Measurements from ENCODE around the gene VPS45.
A peak's percentile ranks its signal among the peaks of the same experiment; 100 is the strongest.
"Not testable (repeated sequence)": the region's sequence is repeated elsewhere in the genome, so short reads cannot be mapped to it uniquely, and the experiment has no call there.

Gene VPS45

DNA sequence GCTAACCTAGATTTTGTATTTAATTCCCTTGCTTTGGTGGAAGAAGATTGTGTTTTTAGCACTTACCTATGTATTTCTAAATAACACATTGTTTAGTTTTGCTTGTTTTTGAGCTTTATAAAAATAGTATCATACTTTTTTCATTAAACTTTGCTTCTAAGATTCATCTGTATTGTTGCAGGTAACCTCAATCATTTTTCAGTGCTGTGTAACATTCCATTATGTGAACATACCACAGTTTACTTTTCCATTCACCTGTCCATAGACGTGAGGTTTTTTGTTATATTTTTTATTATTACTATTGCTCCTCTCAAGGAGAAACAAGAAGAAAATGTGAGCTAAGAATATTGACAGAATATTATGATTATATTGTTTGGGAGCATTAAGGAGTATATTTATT is 67.0 kb downstream of the VPS45 start:
- DNase-seq, result no peak

DNA sequence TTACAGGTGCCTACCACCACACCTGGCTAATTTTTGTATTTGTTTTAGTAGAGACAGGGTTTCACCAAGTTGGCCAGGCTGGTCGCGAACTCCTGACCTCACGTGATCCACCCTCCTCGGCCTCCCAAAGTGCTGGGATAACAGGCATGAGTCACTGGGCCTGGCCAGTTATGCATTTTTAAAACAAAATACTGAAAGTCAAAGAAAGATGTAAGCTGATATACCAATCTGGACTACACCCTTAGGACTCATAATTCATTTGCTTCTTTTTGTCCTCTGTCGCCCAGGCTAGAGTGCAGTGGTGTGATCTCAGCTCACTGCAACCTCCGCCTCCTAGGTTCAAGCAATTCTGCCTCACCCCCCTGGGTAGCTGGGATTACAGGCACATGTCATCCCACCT is 67.8 kb downstream of the VPS45 start:
- DNase-seq, result not testable (repeated sequence)

DNA sequence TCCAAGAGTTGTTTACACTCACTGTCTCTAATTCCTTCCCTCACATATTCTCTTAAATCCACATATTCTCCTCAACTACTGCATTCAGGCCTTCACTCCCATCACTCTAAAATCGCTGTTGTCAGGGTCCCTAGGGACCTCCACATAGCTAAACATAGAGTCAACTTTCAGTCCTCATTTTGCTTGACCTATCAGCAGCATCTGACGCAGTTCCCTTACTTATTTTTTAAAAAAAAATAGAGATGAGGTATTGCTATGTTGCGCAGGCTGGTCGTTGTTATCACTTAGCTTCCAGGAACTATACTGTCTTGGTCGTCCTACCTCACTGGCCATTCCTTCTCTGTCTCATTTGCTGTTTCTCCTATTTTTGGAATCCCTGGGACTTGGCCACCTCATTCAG is 70.5 kb downstream of the VPS45 start:
- DNase-seq, result no peak

DNA sequence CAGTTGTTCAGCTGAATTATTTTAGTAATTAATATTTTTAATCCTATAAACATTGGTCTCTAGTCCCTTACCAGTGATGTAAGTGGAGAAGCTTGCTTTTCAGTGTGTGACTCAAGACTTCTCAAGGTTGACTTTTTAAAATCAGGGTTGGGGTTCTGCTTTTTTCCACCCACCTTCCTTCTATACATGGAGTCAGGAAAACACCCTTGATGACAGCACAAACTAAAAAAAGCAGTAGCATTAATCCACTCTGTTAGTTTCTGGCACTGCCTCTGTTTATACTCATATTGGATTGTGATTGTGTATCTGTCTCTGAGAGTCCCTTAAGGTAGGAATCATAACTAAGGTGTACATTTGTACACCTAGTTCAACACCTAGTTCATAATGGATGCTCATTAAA is 73.9 kb downstream of the VPS45 start:
- no peak for DNase-seq

DNA sequence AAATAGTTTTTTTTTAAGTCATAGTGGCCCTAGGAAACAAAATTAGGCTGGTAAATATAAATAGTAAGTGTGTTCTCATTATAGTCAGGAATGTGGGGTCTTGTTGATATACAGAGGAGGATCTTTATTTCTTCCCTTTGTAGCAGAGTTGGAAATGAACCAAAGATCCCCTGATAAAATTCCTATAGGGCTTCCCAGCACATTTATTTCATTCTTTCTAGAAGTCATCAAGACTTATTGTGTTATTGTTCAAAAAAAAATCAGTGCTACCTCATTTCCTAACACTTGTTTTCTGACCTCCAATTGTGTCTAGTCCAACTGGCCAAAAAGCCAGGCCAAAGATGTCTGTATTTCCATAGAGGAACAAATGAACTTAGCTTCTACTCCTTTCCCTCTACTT is 74.5 kb downstream of the VPS45 start:
- no peak for DNase-seq

DNA sequence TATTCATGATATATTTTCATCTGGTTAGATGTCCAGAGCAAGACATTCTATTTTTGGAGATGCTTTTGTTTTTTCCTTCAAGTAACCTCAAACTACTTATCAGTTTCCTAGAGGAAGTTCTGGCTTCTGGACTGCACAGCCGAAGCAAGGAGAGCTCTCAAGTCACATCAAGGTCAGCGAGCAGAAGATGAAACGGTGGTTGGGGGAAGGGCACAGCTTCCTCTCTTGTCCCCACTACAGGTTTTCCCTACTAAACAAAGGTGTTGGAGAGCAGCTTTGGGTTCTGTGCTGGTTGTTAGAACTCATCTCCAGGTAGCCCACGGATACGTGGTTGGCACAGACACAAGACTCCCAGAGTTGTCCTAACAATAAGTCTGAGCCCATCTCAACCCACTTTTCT is 77.0 kb downstream of the VPS45 start:
- DNase-seq, result peak; percentile 49

DNA sequence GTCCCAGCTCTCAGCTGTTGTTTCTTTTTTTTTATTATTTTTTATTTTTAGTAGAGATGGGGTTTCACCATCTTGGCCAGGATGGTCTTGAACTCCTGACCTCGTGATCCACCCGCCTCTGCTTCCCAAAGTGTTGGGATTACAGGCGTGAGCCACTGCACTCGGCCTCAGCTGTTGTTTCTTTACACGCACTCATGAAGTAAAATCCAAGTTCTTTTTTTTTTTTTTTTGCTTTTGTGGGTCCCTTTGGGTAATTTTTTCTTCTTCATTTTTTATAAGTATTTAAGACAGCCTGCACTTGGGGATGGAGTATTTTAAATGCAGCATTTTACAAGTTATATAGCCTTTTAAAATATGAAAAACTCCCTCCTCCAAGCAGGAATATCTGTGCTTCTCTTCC is 78.4 kb downstream of the VPS45 start:
- DNase-seq, result not testable (repeated sequence)

DNA sequence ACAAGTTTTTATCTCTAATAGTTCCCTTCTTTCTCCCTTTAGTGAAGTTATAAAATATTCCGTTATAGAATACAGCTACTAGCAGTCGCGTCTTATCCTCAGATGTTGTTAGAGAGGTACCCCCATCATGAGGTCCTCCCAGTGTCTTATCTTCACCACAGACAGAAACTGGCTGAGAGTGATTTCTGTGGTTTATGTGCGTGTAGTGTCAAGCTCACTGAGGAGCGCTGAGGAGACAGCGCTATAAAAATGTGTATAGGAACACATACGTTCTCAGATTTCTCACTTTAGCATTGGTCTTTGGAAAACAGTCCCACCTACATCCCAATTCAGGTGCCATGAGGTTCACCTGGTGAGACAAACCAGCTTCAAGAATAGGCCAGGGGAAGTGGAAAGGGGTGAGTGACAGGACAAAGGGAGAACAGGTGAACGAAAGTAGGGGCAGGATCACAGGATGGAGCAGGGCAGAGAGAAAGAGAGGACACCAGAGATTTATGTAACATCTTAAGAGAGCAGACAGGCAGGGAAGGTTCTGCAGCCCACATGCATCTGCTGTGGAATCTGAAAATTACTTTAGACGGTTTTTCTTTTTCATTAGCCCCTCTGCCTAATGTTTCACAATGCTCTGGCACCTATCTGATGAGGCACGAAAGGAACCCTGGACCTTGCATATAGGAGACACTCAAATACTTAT is 79.4 kb downstream of the VPS45 start:
- no peak for DNase-seq

DNA sequence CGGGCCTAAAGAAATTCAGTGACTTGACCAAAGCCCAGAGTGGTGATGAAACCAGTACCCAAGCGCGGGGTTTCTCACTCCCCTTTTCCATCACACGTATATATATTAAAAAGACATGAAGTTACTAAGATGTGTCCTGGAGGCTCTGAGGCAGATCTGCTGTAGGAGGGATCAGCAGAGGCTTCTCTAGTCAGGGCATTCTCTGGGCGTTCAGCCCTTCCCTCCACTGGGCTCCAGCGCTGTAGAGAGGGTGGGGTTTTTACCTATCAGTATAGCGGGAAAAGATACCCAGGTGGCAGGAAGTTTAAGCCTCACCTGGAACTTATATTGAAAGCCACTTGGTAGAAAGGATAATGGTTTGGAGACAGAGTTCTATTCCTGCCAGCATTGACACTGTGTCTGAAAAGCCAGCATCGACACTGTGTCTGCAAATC is 81.3 kb downstream of the VPS45 start:
- no peak for DNase-seq

DNA sequence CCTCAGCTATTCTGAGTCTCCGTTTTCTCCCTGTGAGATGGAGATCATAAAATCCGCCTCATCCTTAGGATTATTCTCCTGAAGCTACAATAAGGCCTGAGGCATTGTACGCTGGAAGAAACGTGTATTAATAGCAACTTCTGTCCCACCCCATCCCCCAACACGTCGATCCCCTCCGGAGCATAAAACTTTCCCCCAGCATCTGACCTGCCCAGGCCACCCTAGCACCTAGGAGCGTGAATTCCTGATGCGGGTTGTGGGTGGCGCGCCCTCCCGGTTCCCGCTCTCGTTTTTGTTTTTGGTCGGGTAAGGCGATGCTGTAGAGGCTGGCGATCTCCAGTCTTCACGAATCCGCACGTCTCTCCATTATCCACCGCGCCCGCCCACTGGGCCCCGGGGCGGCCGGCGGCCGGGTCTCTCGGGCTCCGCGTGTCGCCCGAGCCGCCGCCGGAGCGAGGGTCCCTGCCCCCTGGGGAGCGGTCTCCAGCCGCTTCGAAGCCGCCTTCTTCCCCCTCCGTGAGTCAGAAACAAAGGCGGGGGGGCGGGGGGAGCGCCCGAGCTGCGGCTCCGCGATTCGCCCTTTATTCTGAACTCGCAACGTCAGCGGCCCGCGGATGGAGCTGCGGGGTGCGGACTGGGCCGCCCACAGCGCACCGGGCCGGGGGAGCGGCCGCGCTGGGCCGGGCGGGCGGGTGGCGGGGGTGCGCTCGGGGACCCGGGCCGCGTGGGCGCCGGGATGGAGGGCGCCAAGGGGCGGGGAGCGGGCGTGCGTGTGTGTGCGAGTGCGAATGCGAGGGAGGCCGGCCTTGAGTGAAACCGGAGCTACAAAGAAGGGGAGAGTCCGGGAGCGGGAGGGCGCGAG is 81.9 kb downstream of the VPS45 start, which contains the start of gene PLEKHO1:
PLEKHO1 (plus strand) TSS at position 646 of the 862 bp plus-strand sequence. CDS start 342 bp downstream, outside the sequence.
- no peak for DNase-seq

DNA sequence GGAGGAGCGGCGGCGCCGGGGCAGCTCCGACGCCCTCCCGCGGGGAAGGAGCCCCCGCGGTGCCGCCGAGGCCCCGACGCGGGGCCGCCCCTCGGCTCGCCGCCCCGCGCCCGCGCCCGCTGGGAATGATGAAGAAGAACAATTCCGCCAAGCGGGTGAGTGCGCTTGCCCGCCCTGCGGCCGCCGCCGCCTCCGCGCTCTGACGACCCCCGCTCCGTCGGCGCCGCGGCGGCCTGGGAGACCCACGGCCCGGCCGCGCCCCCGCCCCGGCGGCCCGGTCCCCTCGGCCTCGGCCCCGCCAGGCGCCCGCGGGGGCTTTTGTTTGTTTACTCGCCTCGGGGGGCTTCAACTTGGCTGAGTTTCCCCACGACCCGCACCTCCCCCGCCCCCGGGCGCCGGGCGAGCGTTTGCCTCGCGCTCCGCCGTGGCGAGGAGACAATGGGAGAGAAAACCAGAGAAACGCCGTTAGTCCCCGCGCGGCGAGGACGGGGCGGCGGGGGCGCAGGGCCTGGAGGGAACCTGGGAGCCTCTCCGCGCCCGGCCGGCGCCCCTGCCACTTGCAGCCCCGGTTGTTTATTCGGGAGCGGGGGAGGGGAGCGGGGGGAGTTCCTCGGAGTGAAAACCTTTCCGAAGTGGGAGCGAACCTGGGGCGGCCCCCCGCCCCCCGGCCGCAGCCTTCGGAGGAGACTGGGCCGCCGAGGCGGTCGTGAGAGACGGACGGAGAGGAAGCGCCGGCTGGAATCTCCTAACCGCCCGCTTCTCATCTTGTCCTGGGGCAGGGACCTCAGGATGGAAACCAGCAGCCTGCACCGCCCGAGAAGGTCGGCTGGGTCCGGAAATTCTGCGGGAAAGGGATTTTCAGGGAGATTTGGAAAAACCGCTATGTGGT is 82.8 kb downstream of the VPS45 start:
- no peak for DNase-seq

DNA sequence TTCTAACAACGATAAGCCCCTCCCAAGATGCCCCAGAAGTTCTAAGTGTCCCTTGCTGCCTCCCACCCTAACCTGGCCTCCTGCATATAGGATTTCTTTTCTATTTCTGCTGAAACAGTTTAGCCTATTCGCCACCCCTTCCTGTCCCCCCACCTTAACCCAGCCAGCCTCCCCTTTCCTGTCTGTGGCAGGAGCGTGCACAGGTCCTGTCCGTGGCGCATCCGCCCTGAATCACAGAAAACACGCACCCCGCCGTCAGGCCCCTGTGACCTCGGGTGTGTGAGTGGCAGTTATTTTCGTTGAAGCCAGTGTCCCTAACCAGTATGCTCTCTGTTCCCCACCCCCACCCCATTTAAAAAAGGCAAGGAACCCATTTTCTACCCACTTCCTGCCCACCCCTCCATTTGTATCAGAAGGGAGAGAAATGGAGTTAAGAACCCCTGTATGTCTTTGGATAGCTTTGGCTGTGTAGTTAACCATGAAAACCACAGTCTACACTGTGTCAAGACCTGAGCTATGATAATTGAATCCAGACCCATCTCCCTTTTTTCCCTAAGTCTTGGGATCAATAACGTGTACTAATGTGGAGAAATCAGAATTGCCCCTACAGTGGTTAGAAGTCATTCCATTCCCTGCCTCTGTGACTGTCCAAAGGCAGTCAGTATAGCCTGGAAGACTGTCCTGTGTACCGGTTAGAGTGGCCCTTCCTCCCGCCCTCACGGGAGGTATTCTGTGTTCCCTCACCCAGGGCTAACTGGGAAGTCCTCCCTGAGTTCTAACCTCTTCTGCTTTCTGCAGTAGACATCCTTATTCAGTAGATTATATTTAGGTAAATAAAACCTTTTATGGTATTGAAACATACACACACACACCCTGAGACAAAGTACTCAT is 84.0 kb downstream of the VPS45 start:
- no peak for DNase-seq

DNA sequence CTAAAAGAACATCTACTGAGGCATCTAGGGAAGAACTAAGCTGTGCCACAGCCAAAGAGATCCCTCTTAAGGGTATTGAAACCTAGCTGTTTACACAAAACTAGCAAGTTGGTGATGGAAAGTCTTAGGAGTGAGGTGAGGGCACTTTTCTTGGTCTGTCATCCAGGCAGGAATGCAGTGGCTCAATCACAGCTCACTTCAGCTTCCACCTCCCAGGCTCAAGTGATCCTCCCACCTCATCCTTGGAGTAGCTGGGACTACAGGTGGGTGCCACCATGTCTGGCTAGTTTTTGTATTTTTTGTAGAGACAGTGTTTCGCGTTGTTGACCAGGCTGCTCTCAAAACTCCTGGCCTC is 84.6 kb downstream of the VPS45 start:
- DNase-seq, result no peak

DNA sequence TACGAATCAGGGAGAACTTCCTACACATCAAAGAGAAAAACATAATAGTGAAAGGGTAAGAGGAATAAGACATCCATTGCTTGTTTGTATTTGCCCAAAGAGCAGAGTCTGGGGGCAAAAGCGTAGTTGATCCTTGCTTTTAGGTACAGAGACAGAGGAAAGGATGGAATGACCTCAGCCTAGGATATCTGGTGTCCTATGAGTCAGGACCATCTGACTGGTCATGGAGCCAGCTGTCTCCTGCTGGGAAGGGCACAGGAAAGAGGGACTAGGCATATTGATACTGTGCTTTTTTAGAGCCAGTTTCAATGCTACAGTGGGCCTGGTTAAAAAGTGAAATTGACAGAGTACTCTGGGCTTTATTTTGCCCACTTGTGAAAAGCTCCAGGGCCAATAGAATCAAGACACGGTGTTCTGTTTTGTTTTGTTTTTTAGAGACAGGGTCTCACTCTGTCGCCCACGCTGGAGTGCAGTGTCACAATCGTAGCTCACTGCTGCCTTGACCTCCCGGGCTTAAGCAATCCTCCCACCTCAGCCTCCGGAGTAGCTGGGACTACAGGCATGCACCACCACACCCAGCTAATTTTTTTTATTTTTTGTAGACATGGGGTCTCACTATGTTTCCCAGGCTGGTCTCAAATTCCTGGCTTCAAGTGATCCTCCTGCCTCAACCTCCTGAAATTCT is 85.3 kb downstream of the VPS45 start:
- DNase-seq, result no peak

DNA sequence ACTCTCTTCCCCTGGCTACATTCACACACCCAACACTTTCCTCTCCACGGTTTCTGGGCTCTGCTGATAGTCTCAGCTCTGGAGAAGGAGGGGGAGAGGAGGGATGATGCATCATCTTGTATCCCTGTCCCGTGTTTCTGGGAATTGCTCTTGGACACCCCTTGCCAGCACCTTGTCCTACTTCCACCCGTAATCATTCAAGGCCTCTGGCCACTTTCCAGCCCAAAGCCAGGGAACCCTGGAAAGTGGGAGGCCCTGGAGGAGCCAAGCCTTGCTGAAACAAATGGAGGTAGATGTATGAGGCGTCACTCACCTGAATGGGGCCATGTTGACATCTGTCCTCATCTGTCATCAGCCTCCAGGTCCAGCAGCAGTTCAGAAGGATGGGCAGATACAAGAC is 86.6 kb downstream of the VPS45 start:
- DNase-seq, result no peak

DNA sequence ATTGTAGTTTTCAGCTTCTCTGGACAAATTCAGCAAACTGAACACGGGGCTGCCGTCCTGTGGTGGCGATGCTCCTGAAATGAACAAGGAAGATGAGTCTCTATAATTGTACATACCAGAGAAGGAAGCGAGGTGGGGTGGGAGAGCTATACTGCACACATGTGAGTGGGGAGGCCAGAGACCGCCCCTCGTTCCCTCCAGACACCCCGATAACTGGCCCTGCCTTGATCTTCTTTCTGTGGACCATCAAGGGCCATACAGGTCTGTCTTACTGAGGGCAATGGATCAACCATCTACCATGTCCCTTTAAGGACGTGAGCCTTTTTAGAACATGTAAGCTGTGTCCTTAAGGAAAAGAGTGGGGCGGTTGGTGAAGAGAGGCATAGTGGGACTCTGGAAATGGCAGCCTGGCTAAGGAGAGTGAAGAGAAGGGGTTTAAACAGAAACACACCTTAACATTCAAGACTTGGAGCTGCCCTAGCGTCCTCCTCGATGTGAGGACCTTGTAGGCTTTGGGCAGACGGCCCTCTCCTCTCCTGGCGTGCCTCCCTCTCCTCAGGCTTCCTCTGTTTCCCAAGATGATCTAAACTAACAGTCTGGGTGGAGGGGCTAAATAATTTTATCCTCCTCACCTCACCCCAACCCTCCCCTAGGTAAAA is 88.0 kb downstream of the VPS45 start:
- no peak for DNase-seq

DNA sequence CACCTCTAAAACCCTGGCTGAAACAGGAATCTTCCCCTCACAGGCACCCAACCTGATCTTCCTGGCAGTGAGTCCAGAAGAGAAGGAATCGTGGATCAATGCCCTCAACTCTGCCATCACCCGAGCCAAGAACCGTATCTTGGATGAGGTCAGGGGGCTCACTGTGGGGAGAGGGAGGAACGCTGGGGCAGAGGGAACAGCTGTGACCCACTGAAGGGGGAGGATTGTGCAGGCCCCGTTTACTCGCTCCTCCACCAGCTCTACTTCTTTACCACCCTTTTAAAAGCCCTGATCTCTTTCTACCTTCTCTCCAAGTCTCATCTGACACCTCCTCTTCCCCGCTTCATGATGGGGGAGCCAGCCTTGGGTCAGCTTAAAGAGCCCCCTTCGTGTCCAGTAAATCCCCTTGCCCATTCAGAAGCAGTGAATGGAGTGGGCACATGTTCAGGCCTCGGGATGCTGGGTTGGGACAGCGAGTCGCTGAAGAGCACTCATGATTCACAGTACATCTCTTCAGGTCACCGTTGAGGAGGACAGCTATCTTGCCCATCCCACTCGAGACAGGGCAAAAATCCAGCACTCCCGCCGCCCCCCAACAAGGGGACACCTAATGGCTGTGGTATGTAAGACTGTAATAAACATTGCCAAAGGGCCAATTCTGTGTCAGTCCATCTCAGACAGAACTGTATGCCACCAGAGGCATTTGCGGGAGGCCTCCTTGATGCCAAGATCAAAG is 89.5 kb downstream of the VPS45 start:
- no peak for DNase-seq

DNA sequence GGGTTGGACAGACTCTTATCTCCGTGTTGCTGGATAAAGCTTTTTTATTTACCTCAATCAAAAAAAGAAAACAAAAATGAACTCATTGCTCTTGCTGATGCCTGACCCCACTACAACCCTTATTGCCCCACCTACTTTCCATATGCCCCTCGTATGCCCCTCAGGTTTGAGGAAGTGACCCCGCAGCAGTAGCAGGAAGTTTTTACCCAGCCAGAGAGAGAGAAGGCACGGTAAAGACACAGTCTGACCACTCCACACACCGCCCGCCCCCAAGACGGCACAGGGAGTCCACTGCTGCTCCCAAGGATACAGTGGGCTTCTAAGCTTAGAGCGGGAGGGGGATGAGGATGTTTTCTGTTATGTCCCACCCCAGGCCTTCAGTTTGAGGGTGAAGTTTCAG is 92.0 kb downstream of the VPS45 start:
- DNase-seq, result peak; percentile 39

DNA sequence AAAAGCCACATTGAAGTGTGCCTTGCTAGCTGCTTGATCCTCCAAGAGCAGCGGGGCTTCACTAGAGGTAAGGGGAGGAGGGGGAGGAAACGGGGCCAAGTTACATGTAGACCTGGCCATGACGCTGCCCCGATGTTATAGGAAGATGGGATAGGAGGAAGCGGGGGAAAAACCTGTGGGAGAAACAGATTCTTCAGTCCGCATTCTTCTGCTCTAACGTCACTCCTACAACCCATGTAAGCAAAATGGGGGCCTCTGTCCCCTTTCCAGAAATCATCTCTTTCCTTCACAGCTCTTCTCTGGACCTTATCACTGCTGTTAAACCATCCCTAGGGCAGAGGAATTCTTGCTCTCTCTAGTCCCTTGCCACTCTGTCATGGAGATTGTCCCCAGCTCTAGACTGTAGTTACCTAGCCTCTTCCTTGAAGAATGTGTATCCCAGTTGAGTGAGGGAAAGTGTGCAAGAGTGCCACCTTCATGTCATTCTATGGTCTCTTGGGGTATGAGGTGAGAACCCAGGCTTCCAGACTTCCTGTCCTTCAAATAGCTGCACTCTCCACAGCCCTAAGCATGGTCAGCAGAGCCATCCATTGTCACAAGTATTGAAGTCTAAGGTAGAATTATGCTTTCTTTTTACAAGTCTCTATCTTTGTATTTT is 93.5 kb downstream of the VPS45 start:
- no peak for DNase-seq

Measured in GF-D8 (cell line).